GM19240 (cell line): ENCODE data around the gene ZBED3.

Experiments
- DNase-seq: peaks from one replicate; pipeline ENCODE4 v3.0.0; 2011; ENCODE audit warnings: low spot score; ENCODE audit not compliant: insufficient read length

ZBED3 gene

DNA sequence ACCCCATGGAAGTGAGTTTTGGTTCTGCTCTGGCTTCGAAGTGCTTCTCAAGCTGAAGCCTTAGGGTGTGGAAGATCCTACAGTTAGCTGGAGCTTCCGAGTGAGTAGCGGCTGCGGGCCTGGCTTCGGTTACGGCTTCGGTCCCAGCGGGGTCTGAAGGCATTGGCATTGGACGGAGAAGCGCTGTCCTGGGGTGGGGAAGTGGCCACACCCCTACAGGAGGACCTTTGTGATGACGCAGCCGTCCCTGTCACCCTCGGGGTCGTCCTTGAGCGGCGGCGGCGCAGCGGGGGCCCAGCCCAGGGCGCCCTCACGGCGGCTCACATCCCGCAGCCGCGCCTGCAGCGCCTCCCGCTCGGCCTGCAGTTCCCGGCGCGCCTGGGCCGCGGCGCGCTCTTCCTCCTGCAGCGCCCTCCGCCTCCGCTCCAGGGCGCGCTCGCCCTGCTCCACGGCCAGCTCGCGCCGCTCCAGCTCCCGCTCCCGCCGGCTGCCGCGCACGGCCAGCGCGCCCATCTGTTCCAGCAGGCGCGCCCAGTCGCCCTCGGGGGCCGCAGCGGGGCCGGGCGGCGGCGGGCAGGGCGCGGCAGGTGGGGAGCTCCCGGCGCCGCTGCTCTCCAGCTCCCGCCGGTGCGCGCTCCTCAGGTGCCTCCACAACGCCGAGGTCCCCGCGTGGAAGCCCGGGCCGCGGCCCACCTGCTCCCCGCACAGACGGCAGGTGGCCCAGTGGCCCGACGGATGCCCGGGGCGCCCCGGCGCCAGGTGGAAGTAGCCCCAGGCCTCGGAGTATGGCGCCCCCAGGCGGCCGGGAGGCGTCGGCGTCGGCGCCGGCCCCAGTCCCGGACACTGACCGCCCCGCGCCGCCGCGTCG is 9.9 kb downstream of the ZBED3 start:
- DNase-seq: peak; percentile 48

DNA sequence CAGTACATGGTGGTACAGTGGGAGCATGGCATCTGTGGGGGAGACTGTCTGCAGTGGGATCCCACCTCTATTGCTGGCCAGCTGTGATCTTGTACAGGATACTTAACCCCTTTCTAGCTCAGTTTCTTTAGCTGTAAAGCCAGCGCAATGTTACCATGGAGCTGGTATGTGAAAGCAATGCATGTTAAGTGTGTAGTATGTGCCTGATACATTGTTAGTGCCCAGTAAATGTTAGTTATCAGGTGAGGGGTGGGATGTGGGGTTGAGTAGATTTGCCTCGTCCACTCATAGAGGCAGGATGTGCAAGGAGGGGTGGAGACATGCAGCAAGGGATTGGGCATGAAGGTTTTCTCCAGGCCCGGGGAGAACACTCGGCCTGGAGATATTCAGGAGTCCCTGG is 12.3 kb downstream of the ZBED3 start:
- DNase-seq: no peak

DNA sequence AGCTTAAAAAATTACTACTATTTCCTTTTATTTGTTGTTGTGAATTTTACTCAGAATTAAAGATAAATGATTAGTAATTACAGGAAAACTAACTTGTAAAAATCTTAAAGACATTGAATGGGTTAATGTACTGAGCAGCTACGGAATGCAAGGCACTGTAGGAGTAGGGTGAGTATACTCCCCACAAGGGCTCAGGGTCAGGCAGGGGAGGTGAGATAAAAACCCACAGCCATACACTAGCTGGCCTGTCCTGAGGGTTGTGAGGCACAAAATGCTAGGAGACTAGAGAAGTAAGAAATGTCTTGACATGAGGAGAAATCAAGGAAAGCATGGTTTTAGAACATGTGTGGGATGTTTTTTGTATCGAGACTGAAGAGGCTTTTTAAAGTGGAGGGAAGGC is 13.4 kb downstream of the ZBED3 start:
- DNase-seq: no peak

DNA sequence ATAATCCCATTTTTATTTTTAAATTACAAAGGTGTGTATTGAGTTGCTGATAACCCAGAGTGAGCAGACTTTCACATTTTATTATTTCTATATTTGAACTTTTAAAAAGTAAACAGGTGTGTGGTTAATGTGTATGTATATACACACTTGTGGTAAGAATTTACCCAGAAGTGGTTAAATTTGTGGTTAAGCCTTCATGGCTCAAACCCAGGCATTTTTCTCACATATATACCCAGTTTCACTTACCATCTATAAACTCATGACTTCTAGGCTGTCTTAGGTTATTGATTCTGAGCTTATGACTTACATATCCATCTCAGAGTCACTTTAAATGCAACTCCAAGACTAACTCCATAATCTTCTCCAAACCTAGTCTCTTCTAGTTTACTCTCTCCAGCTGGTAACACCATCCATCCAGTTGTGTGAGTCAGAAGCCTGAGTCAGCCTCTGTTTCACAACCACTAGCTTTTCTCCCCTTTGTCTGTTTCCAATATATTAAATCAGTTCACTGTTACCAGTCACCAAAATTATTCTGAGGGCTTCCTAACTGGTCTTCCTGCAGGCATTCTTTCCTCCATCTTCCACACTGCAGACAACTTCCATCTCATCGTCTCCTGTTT is 20.2 kb downstream of the ZBED3 start:
- DNase-seq: no peak

DNA sequence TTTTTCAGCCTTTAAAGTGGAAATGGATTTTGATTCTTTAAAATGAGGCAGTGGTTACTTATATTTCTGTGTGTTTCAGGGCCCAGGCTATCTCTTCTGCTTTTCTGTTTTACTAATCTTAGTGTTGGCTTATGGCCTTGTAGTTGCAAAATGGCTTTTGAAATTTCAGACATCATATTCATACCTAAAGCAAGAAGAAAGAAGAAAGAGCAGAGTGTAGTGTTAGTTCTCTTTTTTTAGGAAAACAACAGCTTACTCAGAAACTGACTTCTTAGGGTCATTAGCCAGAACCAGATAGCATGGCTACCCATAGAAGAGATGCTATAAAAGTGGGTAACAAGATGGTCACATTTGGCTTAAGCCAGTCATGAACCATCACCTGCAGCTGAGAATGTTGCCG is 20.9 kb downstream of the ZBED3 start:
- no peak for DNase-seq

DNA sequence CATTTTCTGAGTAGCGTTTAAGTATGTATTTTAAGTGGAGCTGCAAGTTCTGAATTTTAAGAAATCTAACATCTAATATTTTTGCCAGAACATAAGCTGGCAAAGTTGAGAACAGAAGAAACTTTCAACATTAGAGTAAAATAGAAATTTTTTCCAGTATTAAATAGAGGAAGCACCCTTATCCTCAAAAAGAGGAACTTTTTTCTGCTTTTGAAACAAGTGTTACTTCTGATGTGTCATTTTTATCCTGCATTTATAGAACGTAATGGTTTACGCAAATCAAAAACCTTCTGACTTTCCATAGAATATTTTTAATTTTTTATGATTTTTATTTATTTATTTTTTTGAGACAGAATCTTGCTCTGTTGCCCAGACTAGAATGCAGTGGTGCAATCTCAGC is 21.8 kb downstream of the ZBED3 start:
- DNase-seq: no peak

DNA sequence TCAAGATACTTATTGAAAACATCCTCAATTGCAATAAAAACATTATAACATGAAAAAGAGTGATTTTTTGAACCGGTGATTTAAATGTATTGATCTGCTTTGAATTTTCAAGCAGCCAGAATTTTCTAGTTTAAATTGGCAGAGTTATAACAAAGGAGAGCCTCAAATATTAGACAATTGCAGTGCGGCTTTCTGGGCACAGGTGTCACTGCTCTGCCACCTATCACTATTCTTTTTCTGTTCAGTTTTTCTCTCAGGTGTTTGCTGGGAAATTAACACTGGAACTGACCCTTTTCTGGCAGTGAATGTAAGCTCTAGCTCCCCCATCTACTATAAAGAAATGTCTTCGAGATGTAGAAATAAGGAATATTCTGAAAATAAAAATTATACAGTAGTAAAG is 23.0 kb downstream of the ZBED3 start:
- no peak for DNase-seq

DNA sequence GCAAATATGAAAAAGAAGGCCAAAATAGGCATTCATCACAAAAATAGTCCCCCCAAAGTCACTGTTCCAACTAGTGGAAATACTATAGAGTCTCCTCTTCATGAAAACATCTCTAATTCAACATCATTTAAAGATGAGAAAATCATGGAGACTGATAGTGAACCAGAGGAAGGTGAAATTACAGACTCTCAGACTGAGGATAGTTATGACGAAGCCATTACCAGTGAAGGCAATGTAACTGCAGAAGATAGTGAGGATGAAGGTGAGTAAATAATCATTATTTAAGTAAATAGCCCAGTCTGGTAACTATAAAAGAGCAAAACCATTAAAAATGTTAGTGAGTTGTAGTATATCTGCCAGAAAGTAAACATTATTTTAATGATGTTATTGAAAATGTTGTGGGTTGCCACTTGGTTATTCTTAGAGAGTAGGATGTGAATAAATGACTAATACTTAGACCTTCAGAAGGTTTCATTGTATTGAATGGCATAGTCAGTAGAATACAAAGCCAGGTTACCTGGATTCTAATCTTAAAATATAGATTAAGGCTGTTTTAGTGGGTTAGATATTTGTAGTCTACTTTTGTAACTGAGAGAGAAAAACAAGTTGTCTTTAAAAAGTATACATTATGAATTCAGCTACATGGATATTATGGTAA is 40.5 kb downstream of the ZBED3 start:
- DNase-seq: no peak

DNA sequence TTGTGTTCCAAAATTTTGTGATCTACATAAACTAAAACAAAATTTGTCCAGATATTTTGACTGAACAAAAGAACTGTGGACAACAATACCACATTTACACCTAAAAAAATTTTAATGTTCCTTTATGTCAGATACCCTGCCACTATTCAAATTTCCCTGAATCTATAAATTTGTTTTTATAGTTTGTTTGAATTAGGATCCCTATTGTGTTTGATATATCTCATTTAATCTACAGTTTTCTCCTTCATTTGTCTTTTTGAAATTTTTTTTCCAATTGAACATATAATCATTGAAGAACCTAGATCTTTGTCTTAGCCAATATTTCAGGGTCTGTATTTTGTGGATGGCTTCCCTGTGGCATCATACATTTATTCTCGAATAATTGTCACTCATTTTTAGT is 51.1 kb downstream of the ZBED3 start:
- no peak for DNase-seq

DNA sequence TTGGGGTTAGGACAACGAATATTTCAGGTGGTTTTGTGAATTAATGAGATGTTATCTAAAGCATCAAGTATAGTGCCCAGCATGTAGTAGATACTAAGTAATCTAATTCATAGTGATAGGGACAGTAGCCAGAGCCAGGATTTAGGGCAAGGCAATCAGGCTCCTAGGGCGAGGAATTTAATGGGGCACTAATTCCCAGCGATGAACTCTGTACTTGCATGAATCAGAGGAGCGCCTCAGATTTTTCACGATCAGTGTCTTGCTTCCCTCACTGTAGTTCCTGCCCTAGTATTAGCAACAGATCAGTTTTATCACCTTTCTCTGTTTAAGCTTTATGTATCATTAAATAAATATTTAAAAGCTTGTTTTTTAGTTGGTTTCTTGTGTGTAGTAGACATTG is 53.7 kb downstream of the ZBED3 start:
- no peak for DNase-seq

DNA sequence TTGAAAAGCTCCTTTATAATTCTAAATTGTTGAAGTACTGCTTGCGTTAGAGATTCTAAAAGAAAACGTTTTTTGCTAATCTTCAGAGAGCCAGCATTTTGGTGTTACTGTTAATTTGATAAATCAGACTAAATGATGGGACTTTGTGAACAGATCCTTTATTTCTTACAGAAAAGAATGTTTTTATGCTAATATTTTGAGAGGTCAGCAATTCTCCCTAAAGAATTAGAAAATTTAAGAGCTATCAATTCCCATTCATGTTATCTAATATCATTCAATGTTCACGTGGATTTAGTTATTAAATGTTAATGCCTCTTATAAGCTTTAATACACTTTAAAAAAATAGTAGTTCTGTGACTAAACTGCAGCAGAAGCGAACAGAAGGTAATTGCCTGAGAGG is 54.5 kb downstream of the ZBED3 start:
- no peak for DNase-seq

DNA sequence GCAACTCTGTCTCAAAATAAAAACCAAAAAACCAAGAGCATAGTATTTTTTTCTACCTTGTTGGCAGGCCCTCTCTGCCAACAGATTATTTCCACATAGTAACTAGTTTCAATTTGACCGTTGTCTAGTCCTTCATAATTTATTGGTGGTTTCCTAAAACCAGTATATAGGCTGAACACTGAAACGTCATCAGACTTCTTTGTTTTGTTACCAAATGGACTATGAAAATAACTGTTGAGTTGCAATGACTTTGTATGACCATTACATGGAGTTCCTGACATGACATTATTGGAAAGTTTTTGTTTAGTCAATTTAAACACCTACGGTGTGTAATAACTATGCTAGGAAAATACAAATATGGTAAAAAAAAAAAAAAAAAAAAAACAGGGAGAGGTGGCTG is 55.2 kb downstream of the ZBED3 start:
- DNase-seq: no peak

DNA sequence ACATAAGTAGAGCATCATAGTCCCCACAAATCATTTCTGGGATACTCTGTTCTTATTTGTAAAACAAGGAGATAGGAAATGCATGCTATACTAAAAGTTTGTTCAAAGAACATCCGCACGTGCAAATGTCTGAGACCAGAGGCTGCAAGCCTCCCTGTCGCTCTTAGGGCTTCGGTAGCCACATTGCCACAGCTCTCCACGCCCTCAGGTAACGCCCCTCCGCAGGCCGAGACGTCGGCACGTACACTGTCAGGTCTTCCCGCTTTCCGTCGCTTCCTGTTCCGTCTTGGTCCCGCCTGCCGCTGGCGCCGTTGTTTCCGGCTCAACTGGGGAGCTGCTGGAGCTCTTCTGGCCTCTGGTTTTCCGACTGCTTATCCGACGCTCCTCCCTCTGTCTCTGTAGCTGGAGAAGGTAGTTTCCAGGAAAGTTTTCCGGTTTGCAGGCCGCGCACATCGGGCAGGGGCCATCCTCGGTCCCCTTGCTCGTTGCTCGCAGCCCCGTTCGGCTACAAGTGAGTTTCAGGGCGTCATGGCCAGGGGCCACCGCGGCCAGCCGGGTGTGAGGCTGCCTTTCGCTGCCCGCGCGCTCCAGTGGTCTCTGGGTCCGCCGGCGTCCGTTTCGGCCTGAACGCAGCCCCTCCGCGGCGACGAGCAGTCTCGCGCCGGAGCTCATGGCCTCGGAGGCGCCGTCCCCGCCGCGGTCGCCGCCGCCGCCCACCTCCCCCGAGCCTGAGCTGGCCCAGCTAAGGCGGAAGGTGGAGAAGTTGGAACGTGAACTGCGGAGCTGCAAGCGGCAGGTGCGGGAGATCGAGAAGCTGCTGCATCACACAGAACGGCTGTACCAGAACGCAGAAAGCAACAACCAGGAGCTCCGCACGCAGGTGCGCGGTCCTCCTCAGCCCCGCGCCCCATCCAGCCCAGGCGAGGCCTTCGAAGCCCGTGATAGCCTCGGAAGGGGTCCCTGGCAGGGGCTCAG is 56.7 kb downstream of the ZBED3 start, which contains the start of gene AGGF1:
Gene AGGF1, plus strand, starts transcription at position 308 of the 975 bp plus-strand sequence. Its CDS starts 363 bp downstream, at position 671.
- peak; percentile 73 for DNase-seq

DNA sequence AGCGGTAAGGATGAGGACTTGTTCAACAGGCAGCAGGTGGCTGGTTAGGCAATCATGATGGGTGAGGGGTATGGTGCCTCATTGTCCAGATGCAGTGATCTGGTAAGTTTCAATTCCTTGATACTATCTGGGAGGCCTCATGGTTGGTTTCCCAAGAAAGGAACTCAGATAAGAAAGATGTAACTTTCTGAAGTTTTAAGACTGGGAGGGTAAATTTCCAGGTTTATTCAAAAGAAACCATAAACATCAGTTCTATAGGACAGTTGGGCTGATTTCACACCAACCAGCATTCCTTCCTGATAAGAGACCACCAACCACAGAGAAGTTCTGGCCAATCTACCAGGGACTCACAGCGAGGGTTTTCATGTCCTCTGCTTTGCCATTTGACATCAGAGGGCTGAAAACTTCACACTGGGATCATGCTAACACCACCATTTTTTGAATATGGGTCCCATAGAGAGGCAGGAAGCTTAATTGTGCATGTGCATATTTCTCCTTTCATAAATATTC is 57.7 kb downstream of the ZBED3 start:
- DNase-seq: no peak

DNA sequence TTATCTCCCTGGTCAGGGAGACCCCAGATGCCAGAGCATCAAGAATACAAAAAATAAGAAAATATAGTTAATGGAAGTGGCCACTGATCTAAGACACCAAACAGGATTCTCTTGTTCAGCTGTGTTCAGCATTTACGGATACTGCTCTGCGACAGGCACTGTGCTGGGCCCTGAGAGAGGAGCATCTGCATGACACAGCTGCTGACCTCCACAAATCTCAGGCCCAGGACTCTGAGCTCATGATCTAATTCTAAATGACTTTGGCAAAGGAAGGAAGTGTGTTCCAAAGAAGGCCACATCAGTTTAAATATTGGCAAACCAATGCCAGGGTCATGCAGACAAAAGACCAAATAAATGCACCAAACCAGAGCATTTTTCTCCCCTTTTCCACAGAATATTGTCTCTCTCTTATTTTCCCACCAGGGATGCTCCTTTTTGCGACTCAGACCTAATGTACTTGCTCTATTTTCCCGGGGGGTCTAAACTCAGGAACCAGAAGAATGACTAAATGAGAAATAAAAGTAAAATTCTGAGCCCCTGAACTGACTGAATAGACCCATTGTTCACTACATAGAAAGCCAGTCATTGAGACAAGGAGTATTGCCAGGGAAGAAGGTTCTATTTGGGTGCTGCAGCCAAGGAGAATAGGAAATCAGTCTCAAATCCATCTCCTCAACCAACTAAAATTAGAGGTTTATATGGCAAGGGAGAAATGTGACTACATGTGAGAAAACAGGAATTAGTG is 58.3 kb downstream of the ZBED3 start:
- DNase-seq: no peak

DNA sequence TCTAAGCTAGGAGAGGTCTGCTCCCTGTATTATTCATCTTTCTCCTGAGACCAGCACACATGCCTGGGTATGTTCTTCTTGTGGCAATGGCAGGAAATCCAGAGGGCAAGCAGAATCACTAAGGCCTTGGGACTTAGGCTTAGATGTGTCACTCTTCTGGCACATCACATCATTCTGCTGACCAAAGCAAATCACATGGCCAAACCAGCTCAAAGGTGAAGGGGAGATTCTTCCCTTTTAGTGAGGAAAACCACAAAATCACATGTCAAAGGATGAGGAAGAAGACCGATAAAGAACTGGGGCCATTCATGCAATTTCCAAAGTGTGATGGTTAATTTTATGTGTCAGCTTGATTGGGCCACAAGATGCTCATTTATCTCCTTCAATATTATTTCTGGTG is 62.6 kb downstream of the ZBED3 start:
- DNase-seq: no peak

DNA sequence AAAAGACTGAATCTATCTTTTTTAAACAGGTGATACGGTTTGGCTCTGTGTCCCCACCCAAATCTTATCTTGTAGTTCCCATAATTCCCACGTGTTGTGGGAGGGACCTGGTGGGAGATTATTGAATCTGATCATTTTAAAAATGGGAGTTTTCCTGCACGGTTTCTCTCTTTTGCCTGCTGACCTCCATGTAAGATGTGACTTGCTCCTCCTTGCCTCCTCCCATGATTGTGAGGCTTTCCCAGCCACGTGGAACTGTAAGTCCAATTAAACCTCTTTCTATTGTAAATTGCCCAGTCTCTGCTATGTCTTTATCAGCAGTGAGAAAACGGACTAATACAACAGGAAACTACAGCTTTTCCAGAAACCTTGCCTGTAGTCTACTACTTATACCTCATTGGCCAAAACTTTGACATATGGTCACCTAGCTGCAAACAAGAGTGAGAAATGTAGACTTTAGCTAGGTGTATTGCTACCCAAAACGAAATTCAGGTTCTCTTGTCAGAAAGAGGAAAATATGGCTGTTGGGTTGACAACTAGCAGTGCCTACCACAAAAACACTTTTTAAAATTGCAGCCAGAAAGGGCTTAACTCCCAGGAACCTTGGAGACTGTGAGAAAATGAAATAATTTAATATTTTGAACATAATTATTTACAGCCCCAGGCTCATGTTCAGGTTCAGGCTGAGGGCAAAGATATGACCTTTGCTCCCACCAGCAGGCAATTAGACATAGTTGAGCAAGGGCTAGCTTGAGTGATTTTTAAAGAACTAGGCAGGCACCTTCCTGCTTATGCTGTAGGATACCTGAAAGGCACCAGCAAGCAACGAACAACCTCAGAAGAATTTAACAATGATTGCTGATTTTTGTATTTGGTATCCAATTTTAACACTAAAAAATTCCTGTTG is 64.3 kb downstream of the ZBED3 start:
- no peak for DNase-seq
